Neural cell (in vitro differentiated cells): Measurements from ENCODE around the gene MSANTD3.

ENCODE experiments used
- RAD21 ChIP-seq: fragments of 450-650 bp; conservative IDR thresholded peaks from 2 replicates; pipeline ENCODE4 v1.6.1; 2014; ENCODE audit warnings: antibody characterized with exemption, mild to moderate bottlenecking, moderate library complexity
- TF ChIP-seq, protein P1 (sequence below): fragments of 450-650 bp; IDR thresholded peaks from 2 replicates; pipeline ENCODE4 v1.5.1; 2014; ENCODE audit warnings: antibody characterized with exemption, mild to moderate bottlenecking, moderate library complexity; ENCODE audit not compliant: poor library complexity, severe bottlenecking
- TF ChIP-seq, protein P2 (sequence below): IDR thresholded peaks from 2 replicates; pipeline ENCODE4 v1.6.1; 2012; ENCODE audit warnings: borderline replicate concordance

DNA sequence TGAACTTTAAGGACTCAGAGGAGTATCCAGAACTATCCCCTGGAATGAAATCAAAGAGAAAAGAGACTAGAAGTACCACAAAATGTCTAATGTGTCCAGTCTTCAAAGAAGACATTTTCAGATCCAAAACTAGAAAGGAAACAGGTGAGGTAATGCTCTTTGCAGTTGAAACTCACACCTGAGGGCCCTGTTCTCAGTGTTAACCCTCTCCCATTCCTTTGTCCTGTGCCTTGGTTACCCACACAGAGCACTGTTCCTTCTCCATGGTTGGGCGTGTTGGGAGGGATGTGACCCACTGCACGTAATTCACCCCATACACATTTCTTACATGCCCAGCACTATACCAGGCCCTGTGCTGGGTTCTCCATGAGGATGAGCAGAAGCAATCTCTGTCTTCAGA is 21.3 kb downstream of the MSANTD3 start:
- TF ChIP-seq, protein P1, sequence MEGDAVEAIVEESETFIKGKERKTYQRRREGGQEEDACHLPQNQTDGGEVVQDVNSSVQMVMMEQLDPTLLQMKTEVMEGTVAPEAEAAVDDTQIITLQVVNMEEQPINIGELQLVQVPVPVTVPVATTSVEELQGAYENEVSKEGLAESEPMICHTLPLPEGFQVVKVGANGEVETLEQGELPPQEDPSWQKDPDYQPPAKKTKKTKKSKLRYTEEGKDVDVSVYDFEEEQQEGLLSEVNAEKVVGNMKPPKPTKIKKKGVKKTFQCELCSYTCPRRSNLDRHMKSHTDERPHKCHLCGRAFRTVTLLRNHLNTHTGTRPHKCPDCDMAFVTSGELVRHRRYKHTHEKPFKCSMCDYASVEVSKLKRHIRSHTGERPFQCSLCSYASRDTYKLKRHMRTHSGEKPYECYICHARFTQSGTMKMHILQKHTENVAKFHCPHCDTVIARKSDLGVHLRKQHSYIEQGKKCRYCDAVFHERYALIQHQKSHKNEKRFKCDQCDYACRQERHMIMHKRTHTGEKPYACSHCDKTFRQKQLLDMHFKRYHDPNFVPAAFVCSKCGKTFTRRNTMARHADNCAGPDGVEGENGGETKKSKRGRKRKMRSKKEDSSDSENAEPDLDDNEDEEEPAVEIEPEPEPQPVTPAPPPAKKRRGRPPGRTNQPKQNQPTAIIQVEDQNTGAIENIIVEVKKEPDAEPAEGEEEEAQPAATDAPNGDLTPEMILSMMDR = no peak
- TF ChIP-seq, protein P2, sequence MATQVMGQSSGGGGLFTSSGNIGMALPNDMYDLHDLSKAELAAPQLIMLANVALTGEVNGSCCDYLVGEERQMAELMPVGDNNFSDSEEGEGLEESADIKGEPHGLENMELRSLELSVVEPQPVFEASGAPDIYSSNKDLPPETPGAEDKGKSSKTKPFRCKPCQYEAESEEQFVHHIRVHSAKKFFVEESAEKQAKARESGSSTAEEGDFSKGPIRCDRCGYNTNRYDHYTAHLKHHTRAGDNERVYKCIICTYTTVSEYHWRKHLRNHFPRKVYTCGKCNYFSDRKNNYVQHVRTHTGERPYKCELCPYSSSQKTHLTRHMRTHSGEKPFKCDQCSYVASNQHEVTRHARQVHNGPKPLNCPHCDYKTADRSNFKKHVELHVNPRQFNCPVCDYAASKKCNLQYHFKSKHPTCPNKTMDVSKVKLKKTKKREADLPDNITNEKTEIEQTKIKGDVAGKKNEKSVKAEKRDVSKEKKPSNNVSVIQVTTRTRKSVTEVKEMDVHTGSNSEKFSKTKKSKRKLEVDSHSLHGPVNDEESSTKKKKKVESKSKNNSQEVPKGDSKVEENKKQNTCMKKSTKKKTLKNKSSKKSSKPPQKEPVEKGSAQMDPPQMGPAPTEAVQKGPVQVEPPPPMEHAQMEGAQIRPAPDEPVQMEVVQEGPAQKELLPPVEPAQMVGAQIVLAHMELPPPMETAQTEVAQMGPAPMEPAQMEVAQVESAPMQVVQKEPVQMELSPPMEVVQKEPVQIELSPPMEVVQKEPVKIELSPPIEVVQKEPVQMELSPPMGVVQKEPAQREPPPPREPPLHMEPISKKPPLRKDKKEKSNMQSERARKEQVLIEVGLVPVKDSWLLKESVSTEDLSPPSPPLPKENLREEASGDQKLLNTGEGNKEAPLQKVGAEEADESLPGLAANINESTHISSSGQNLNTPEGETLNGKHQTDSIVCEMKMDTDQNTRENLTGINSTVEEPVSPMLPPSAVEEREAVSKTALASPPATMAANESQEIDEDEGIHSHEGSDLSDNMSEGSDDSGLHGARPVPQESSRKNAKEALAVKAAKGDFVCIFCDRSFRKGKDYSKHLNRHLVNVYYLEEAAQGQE = no peak
- no peak for TF ChIP-seq RAD21
